ENCODE data around the gene ZNF442.

- TF ChIP-seq CTCF (conservative IDR thresholded peaks at IDR 0.05; ENCODE audit: low read depth in 2 of 2) (no peak), POLR2AphosphoS5 (IDR thresholded peaks at IDR 0.05; ENCODE audit: low read depth) (no peak), EZH2 (IDR thresholded peaks at IDR 0.05; ENCODE audit: low read depth, unreplicated experiment) (no peak), EZH2phosphoT487 (IDR thresholded peaks at IDR 0.05; ENCODE audit: unreplicated experiment) (no peak), REST (IDR thresholded peaks at IDR 0.05; ENCODE audit: unreplicated experiment) (no peak), CREB1 (CRISPR knock-in tag; IDR thresholded peaks at IDR 0.05; ENCODE audit: low read depth) (no peak), ETS1 (IDR thresholded peaks at IDR 0.05) (no peak), JUNB (IDR thresholded peaks at IDR 0.05; ENCODE audit: unreplicated experiment) (no peak)
Measured at GRCh38 chr19:12374026-12374425, 8.5 kb upstream of the ZNF442 start.
